Activated CD8-positive, alpha-beta memory T cell treated with anti-CD3 and anti-CD28 coated beads for 36 hours (primary cell): ENCODE data around the gene ADCY5. TPM values are rescaled to one million over a fixed set of nuclear protein-coding genes. Genes with fewer than 3 reads are reported as not detected.

ENCODE experiments used
- CTCF ChIA-PET: fragments of 350-600 bp; sonication (Branson Sonifier 250); formaldehyde crosslinking; loops from one replicate; lab custom pipeline; 2021; ENCODE audit warnings: antibody characterized with exemption; lab: Charles Lee
- POLR2A ChIA-PET: fragments of 350-600 bp; sonication (Branson Sonifier 250); formaldehyde crosslinking; loops from one replicate; lab custom pipeline; 2021; ENCODE audit warnings: antibody characterized with exemption; lab: Charles Lee
- total RNA-seq, 2 experiments: library from RNA; stranded (reverse); gene quantifications; one replicate each; pipeline ENCODE4 v1.2.3, GENCODE V29; 2021

Gene ADCY5
- total RNA-seq, 2 experiments from 2014 or later, result not detected

GRCh38 chr3:123322866-123323265, 126.0 kb downstream of the ADCY5 start:
- ChIA-PET POLR2A (no interaction called here), CTCF (no interaction called here)

GRCh38 chr3:123321806-123322205, 127.1 kb downstream of the ADCY5 start:
- ChIA-PET CTCF (no interaction called here), POLR2A (no interaction called here)

GRCh38 chr3:123320221-123320620, 128.7 kb downstream of the ADCY5 start:
- ChIA-PET CTCF (interaction anchor here (1.1 kb wide), 1 partner anchor 9 kb away, joined by 3 read pairs; no protein-coding TSS in a partner anchor), POLR2A (no interaction called here)

- CTCF ChIA-PET, result interaction anchor here (1.1 kb wide), 1 partner anchor 10 kb away, joined by 3 read pairs; no protein-coding TSS in a partner anchor
- POLR2A ChIA-PET, result no interaction called here
Observed at GRCh38 chr3:123319760-123320159, 129.1 kb downstream of the ADCY5 start.

GRCh38 chr3:123318374-123318773, 130.5 kb downstream of the ADCY5 start:
- POLR2A ChIA-PET, result no interaction called here
- CTCF ChIA-PET, result interaction anchor here (1.3 kb wide), 1 partner anchor 11 kb away, joined by 4 read pairs; no protein-coding TSS in a partner anchor

GRCh38 chr3:123317716-123318115, 131.2 kb downstream of the ADCY5 start:
- ChIA-PET POLR2A (no interaction called here), CTCF (interaction anchor here (1.3 kb wide), 1 partner anchor 12 kb away, joined by 4 read pairs; no protein-coding TSS in a partner anchor)

- POLR2A ChIA-PET, result no interaction called here
- CTCF ChIA-PET, result no interaction called here
Observed at GRCh38 chr3:123315271-123315595, 133.7 kb downstream of the ADCY5 start.

GRCh38 chr3:123314359-123315270, 134.3 kb downstream of the ADCY5 start:
- ChIA-PET POLR2A (interaction anchor here (0.6 kb wide), 1 partner anchor 343 kb away, joined by 3 read pairs; no protein-coding TSS in a partner anchor), CTCF (interaction anchor here (0.6 kb wide), 1 partner anchor 54 kb away, joined by 3 read pairs; no protein-coding TSS in a partner anchor)

GRCh38 chr3:123313889-123314288, 135.0 kb downstream of the ADCY5 start:
- CTCF ChIA-PET, result no interaction called here
- POLR2A ChIA-PET, result interaction anchor here (0.6 kb wide), 1 partner anchor 342 kb away, joined by 3 read pairs; no protein-coding TSS in a partner anchor

GRCh38 chr3:123312331-123313265, 136.3 kb downstream of the ADCY5 start:
- POLR2A ChIA-PET, result no interaction called here

GRCh38 chr3:123311201-123311600, 137.7 kb downstream of the ADCY5 start:
- ChIA-PET POLR2A (no interaction called here), CTCF (no interaction called here)

More at GRCh38 chr3:123312331-123313265, 136.3 kb downstream of the ADCY5 start:
- CTCF ChIA-PET, result no interaction called here

- CTCF ChIA-PET, result no interaction called here
- POLR2A ChIA-PET, result no interaction called here
Observed at GRCh38 chr3:123310741-123311140, 138.1 kb downstream of the ADCY5 start.

GRCh38 chr3:123310186-123310585, 138.7 kb downstream of the ADCY5 start:
- ChIA-PET CTCF (no interaction called here), POLR2A (no interaction called here)

- POLR2A ChIA-PET, result no interaction called here
- CTCF ChIA-PET, result no interaction called here
Observed at GRCh38 chr3:123307064-123307463, 141.8 kb downstream of the ADCY5 start.

GRCh38 chr3:123305192-123305591, 143.7 kb downstream of the ADCY5 start:
- CTCF ChIA-PET, result no interaction called here
- POLR2A ChIA-PET, result no interaction called here

- ChIA-PET POLR2A (no interaction called here), CTCF (no interaction called here)
Observed at GRCh38 chr3:123303976-123304560, 144.8 kb downstream of the ADCY5 start.

- ChIA-PET CTCF (no interaction called here), POLR2A (no interaction called here)
Observed at GRCh38 chr3:123302961-123303360, 145.9 kb downstream of the ADCY5 start.

GRCh38 chr3:123301331-123302184, 147.3 kb downstream of the ADCY5 start:
- ChIA-PET POLR2A (no interaction called here), CTCF (interaction anchor here (0.8 kb wide), 1 partner anchor 257 kb away, joined by 3 read pairs; no protein-coding TSS in a partner anchor)
